Body of pancreas (tissue), 4 donors: Measurements from ENCODE around the gene FXYD2.

ENCODE experiments used
- CTCF ChIP-seq, 7 experiments: fragments of 450-650 bp in 4 of 7; fragments of 200-600 bp in 3 of 7; sonication (generic) in 3 of 7; IDR thresholded peaks; one replicate each; pipeline ENCODE4 v1.5.1; 2016 to 2019; ENCODE audit warnings: antibody characterized with exemption in 7 of 7
- POLR2A ChIP-seq, 3 donors: fragments of 450-650 bp; IDR thresholded peaks; one replicate each; pipeline ENCODE4 v1.6.1; 2016; ENCODE audit warnings: antibody characterized with exemption in 3 of 3, mild to moderate bottlenecking in 2 of 3

- TF ChIP-seq CTCF (IDR thresholded peaks at IDR 0.05): no peak
- no peak for TF ChIP-seq POLR2A (IDR thresholded peaks at IDR 0.05)
Observed at GRCh38 chr11:117863383-117863782, 38.8 kb upstream of the FXYD2 start.
